AG04449 (cell line): ENCODE measurements around the gene PSMG4.

Experiments used
- CTCF ChIA-PET: fragments of 350-600 bp; formaldehyde crosslinking; extraction: SDS; loops from one replicate; lab custom pipeline; 2021; ENCODE audit warnings: antibody characterized with exemption; lab: Yijun Ruan, JAX
- POLR2A ChIA-PET: fragments of 400-600, 350-600 bp; formaldehyde crosslinking; extraction: SDS; loops from one replicate; lab custom pipeline; 2020; ENCODE audit warnings: antibody characterized with exemption, inconsistent platforms; lab: Yijun Ruan, JAX
- DNase-seq: peaks from one replicate; pipeline ENCODE4 v3.0.0-alpha.2; 2010; ENCODE audit warnings: low read depth, low spot score
- H3K4me3 ChIP-seq: 2 replicates; pipeline ENCODE4 v1.5.1; 2011; ENCODE audit warnings: low read depth, mild to moderate bottlenecking, control low read depth, low read length
- CTCF ChIP-seq: IDR thresholded peaks from one replicate; pipeline ENCODE4 v1.5.1; 2011; ENCODE audit warnings: mild to moderate bottlenecking, moderate library complexity, low read length, control low read depth, inconsistent platforms; ENCODE audit not compliant: insufficient read depth; ENCODE audit errors: missing control alignments

PSMG4 gene

DNA sequence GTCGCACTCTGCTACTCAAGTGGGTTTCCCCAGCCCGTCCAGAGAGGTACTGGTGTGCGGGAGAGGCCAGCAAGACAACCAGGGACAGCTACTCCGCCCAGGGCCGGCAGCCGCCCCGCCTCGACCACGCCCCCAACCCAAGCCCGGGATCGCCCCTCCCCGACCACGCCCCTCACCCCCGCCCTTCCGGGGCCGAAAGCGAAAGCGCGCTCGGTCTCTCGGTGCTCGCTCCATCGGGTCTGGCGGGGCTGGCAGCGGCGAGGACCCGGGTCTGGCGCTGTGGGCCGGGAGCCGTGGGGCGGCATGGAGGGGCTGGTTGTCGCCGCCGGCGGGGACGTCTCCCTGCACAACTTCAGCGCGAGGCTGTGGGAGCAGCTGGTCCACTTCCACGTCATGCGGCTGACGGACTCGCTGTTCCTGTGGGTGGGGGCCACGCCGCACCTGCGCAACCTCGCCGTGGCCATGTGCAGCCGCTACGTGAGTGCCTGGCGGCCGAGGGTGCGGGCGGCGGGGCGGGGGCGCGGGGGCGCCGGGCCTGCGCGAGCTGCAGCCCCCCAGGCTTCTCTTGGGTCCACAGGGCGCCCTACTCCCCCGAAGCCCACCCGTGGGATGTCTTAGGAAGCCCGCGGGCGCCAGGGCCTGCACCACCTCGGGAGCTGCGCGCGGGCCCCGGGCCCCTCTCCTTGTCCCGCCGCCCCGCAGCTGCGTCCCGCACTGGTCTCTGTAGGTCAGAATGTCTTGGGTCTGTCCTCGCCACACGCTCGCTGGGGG lies at the start of gene PSMG4:
PSMG4 (plus strand) TSS at position 228 of the 771 bp plus-strand sequence; CDS start at position 304, 76 bp downstream.
- H3K4me3 ChIP-seq, result peak within 1 kb of the TSS; percentile 97
- POLR2A ChIA-PET, result interaction anchor here (0.6 to 3.3 kb wide), 13 partner anchors 10 to 762 kb away, joined by 3 to 18 read pairs (median 3); partner anchors contain the start of gene TUBB2A
- CTCF ChIA-PET, result interaction anchor here (0.6 to 3.6 kb wide), 10 partner anchors 8 to 732 kb away, joined by 3 to 21 read pairs (median 4); partner anchors contain the start of gene TUBB2A
- no peak for DNase-seq
- no peak for TF ChIP-seq CTCF

- peak overlapping the region; percentile 23 for H3K4me3 ChIP-seq
- peak; percentile 30 for TF ChIP-seq CTCF
- CTCF ChIA-PET, result interaction anchor here (0.6 to 2.2 kb wide), 5 partner anchors 22 to 85 kb away, joined by 3 to 8 read pairs (median 5); no protein-coding TSS in a partner anchor
- DNase-seq, result peak; percentile 88
- POLR2A ChIA-PET, result interaction anchor here (0.7 to 3.3 kb wide), 5 partner anchors 22 to 51 kb away, joined by 3 to 18 read pairs (median 4); partner anchors contain the start of gene TUBB2A
These were observed 49.4 kb upstream of the PSMG4 start for GRCh38 chr6:3209114-3210023.

- TF ChIP-seq CTCF, result no peak
- POLR2A ChIA-PET, result interaction anchor here (3.0 to 3.3 kb wide), 2 partner anchors 48 to 52 kb away, joined by 18 read pairs; partner anchors contain the start of gene TUBB2A
- CTCF ChIA-PET, result interaction anchor here (1.6 kb wide), 1 partner anchor 85 kb away, joined by 5 read pairs; no protein-coding TSS in a partner anchor
- no peak overlapping the region for H3K4me3 ChIP-seq
- DNase-seq, result no peak
These were observed 48.6 kb upstream of the PSMG4 start for GRCh38 chr6:3210024-3210610.

DNA sequence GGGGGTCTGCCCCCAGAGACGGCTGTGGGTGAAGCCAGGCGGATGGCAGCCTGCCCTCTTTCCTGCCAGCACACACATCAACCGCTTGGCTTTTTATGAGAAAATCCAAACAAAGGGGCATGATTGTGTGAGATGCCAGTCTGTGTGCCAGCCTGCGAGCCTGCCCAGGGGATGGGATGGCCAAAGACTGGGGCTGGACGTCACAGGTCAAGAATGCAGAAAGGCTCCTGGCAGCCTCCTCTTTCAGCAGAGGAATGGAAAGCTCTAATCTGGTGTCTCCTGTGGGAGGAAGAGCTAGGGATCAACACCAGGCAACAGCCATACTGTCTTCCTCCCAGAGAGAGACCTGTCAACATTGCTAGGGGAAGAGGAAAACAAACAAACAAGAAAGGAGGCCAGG lies 47.1 kb upstream of the PSMG4 start:
- ChIA-PET CTCF (interaction anchor here (1.3 kb wide), 1 partner anchor 40 kb away, joined by 4 read pairs; no protein-coding TSS in a partner anchor), POLR2A (interaction anchor here (1.3 kb wide), 1 partner anchor 47 kb away, joined by 3 read pairs; the partner anchor contains the start of gene PSMG4)
- no peak overlapping the region for H3K4me3 ChIP-seq
- DNase-seq, result no peak
- no peak for TF ChIP-seq CTCF

DNA sequence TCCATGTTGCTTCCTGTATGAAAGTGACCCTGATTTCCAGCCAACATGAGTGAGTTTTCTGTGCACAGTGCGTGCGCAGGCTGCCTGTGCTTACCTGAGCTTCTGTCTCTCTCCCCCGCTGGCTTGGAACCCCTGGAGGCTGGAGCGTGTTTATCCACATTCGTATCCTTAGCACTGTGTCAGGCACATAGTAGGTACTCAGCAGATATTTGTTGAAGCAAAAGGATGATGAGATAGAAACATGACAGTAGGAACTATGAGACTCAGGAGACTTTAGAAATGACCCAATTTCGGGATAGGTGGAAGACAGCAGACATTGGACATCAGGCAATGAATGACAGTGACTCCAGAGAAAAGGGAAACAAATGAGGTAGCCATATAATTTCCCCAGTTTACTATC lies 46.5 kb upstream of the PSMG4 start:
- no peak for DNase-seq
- H3K4me3 ChIP-seq, result no peak overlapping the region
- POLR2A ChIA-PET, result interaction anchor here (1.3 kb wide), 1 partner anchor 46 kb away, joined by 3 read pairs; the partner anchor contains the start of gene PSMG4
- no peak for TF ChIP-seq CTCF
- CTCF ChIA-PET, result interaction anchor here (1.3 kb wide), 1 partner anchor 39 kb away, joined by 4 read pairs; no protein-coding TSS in a partner anchor
